Measurements from ENCODE around the gene TPRG1. TPM values are rescaled to one million over a fixed set of nuclear protein-coding genes. Genes with fewer than 3 reads are reported as not detected.

TPRG1 gene
- total and polyA plus RNA-seq, 2 of the 4 experiments (the other 2 are of a cell fraction), result 0.17 TPM; not detected in 1

- H2BK20ac ChIP-seq (ENCODE audit: low read depth, low read length), result no peak overlapping the region
- in situ Hi-C loops (cut with MboI; ENCODE audit: low sequenced_read_pairs), result no loop called here
- TF ChIP-seq NFE2L2 (IDR thresholded peaks at IDR 0.05; ENCODE audit: low read depth, low read length) (no peak), CTCF (conservative IDR thresholded peaks at IDR 0.05; ENCODE audit: low read depth, low read length) (no peak), RAD21 (IDR thresholded peaks at IDR 0.05; ENCODE audit: low read length) (no peak), RFX5 (IDR thresholded peaks at IDR 0.05; ENCODE audit: low read depth, low read length) (no peak), BHLHE40 (IDR thresholded peaks at IDR 0.05; ENCODE audit: low read depth, low read length) (no peak), MAFK (IDR thresholded peaks at IDR 0.05; ENCODE audit: low read depth, low read length) (no peak), SMC3 (IDR thresholded peaks at IDR 0.05; ENCODE audit: low read depth, low read length) (no peak), POLR2A (IDR thresholded peaks at IDR 0.05; ENCODE audit: low read depth, low read length) (no peak), FOS (IDR thresholded peaks at IDR 0.05; ENCODE audit: low read depth, low read length) (no peak), MAZ (IDR thresholded peaks at IDR 0.05; ENCODE audit: borderline replicate concordance, low read depth, low read length) (no peak), CEBPB (IDR thresholded peaks at IDR 0.05; ENCODE audit: low read depth, low read length) (no peak), ELK1 (IDR thresholded peaks at IDR 0.05; ENCODE audit: borderline replicate concordance, low read depth, low read length) (no peak), RCOR1 (IDR thresholded peaks at IDR 0.05; ENCODE audit: insufficient replicate concordance, low read length) (no peak), USF2 (IDR thresholded peaks at IDR 0.05; ENCODE audit: low read depth, low read length) (no peak), CHD1 (IDR thresholded peaks at IDR 0.05; ENCODE audit: low read depth, low read length) (no peak)
Observed at GRCh38 chr3:189365609-189366564, 194.1 kb downstream of the TPRG1 start.

More at GRCh38 chr3:189365609-189366564, 194.1 kb downstream of the TPRG1 start:
- Histone ChIP-seq H3K4ac (ENCODE audit: low read depth, low read length) (no peak overlapping the region), H3K9ac (ENCODE audit: low read depth, low read length) (no peak overlapping the region), H2AK5ac (ENCODE audit: low read depth, low read length) (no peak overlapping the region), H3K9me3 (ENCODE audit: control insufficient read depth, insufficient read depth, low read length) (no peaks in the 10 kb centered on the region), H3K14ac (replicated peaks; ENCODE audit: low read depth, low read length) (no peak overlapping the region), H3K27ac (ENCODE audit: insufficient read depth, low read length) (no peak overlapping the region), H3K23ac (ENCODE audit: low read depth, low read length) (no peak overlapping the region), H3K36me3 (ENCODE audit: control insufficient read depth, insufficient read depth, low read length) (no peaks in the 10 kb centered on the region), H3K27me3 (ENCODE audit: control insufficient read depth, insufficient read depth, low read length) (no peaks in the 10 kb centered on the region), H3K4me2 (ENCODE audit: low read depth, low read length) (no peak overlapping the region), H2BK120ac (ENCODE audit: low read depth, low read length) (no peak overlapping the region), H2BK5ac (ENCODE audit: low read depth, low read length, poor library complexity, severe bottlenecking) (no peak overlapping the region), H4K20me1 (ENCODE audit: insufficient read depth, low read length) (no peaks in the 10 kb centered on the region), H3K4me1 (ENCODE audit: control insufficient read depth, insufficient read depth, low read length) (no peaks in the 10 kb centered on the region; the same call in 1 of the 2 replicates), H3K9me1 (ENCODE audit: insufficient read depth, low read length) (no peaks in the 10 kb centered on the region), H4K8ac (ENCODE audit: low read depth in 2 of 2, low read length in 2 of 2) (no peak overlapping the region), H3K79me1 (ENCODE audit: low read depth in 1 of 2, low read length in 2 of 2) (no peaks in the 10 kb centered on the region), H2AK9ac (replicated peaks; ENCODE audit: low read depth, low read length, poor library complexity) (no peak overlapping the region), H2BK15ac (ENCODE audit: low read depth, low read length) (no peak overlapping the region), H4K91ac (ENCODE audit: insufficient read depth, low read depth, low read length) (no peak overlapping the region), H3K18ac (ENCODE audit: low read depth, low read length) (no peak overlapping the region), H3K56ac (ENCODE audit: extremely low read depth, insufficient read depth, low read length) (no peak overlapping the region), H3K4me3 (ENCODE audit: insufficient read depth, low read depth, low read length) (no peak overlapping the region), H4K5ac (ENCODE audit: low read depth, low read length) (no peak overlapping the region), H2AFZ (replicated peaks; ENCODE audit: low read length, poor library complexity) (no peak overlapping the region)
- CTCF ChIA-PET, result no interaction called here
- ATAC-seq (ENCODE audit: low read depth) (no peak), DNase-seq (no peak)
- POLR2A ChIA-PET (ENCODE audit: unreplicated experiment), result interaction anchor here (0.6 kb wide), 2 partner anchors 712 to 1159 kb away, joined by 3 to 4 read pairs; no protein-coding TSS in a partner anchor
- intact Hi-C loops (cut with micrococcal nuclease) (no loop called here), dilution Hi-C loops (cut with HindIII; ENCODE audit: low sequenced_read_pairs, unreplicated experiment) (no loop called here)
- no CpG with 5 or more reads among the region's 3 CpGs for WGBS, 2 experiments (ENCODE audit: extremely low coverage in 2 of 2, insufficient read length in 1 of 2)
- BruUV-seq (replicated peaks), result no TSS peak
